OCI-LY7 (cell line): ENCODE results near the gene TRPV6. TPM values are rescaled to one million over a fixed set of nuclear protein-coding genes. Genes with fewer than 3 reads are reported as not detected.
A peak's percentile ranks its signal among the peaks of the same experiment; 100 is the strongest.

ENCODE experiments used
- BruUV-seq: library from RNA; stranded (reverse); fragments of 400-500 nt; replicated peaks from 2 replicates; lab custom pipeline; 2021; lab: Mats Ljungman, UMichigan
- CTCF ChIA-PET: fragments of 300-600 bp; sonication (Branson Sonifier 250); formaldehyde crosslinking; loops from one replicate; lab custom pipeline; 2022; ENCODE audit warnings: antibody characterized with exemption; ENCODE audit not compliant: unreplicated experiment; lab: Charles Lee
- POLR2A ChIA-PET: fragments of 300-600 bp; sonication (Branson Sonifier 250); formaldehyde crosslinking; loops from one replicate; lab custom pipeline; 2022; ENCODE audit warnings: antibody characterized with exemption; lab: Charles Lee
- DNase-seq: peaks from one replicate; pipeline ENCODE4 v3.0.0-alpha.2; 2015; ENCODE audit warnings: low spot score
- H2AFZ ChIP-seq: fragments of 200-600 bp; sonication (generic), shearing (Covaris generic); 2 replicates; pipeline ENCODE4 v1.6.1; 2014; ENCODE audit warnings: mild to moderate bottlenecking, antibody characterized with exemption, low read length, moderate library complexity
- H3K27ac ChIP-seq: fragments of 200-600 bp; sonication (generic); 2 replicates; pipeline ENCODE4 v1.5.1; 2014; ENCODE audit warnings: mixed run types, low read depth, mild to moderate bottlenecking, moderate library complexity, low read length, inconsistent platforms; ENCODE audit not compliant: poor library complexity, severe bottlenecking
- H3K36me3 ChIP-seq: fragments of 200-600 bp; sonication (generic); 2 replicates; pipeline ENCODE4 v1.6.1; 2014; ENCODE audit warnings: mild to moderate bottlenecking, antibody characterized with exemption, low read length, moderate library complexity, mixed read lengths; ENCODE audit not compliant: insufficient read depth
- H3K4me1 ChIP-seq: fragments of 200-600 bp; sonication (generic); 2 replicates; pipeline ENCODE4 v1.5.1; 2014; ENCODE audit warnings: mild to moderate bottlenecking, low read length; ENCODE audit not compliant: insufficient read depth, poor library complexity, severe bottlenecking
- H3K4me2 ChIP-seq: fragments of 200-600 bp; sonication (generic); 2 replicates; pipeline ENCODE4 v1.6.1; 2014; ENCODE audit warnings: mild to moderate bottlenecking, low read length
- H3K4me3 ChIP-seq: fragments of 200-600 bp; sonication (generic); 2 replicates; pipeline ENCODE4 v1.5.1; 2014; ENCODE audit warnings: mild to moderate bottlenecking, low read depth, low read length; ENCODE audit not compliant: poor library complexity, severe bottlenecking
- H3K79me2 ChIP-seq: fragments of 200-600 bp; sonication (generic); 2 replicates; pipeline ENCODE4 v1.6.1; 2016; ENCODE audit warnings: low read depth, mild to moderate bottlenecking, low read length, moderate library complexity, mixed read lengths; ENCODE audit not compliant: insufficient read depth
- H3K9me2 ChIP-seq: fragments of 200-600 bp; sonication (generic); 2 replicates; pipeline ENCODE4 v1.6.1; 2016; ENCODE audit warnings: mild to moderate bottlenecking, low read length, mixed read lengths; ENCODE audit not compliant: insufficient read depth
- H3K9me3 ChIP-seq: fragments of 200-600 bp; sonication (generic); 2 replicates; pipeline ENCODE4 v1.6.1; 2014; ENCODE audit warnings: mild to moderate bottlenecking, mixed run types, low read length, mixed read lengths
- H4K20me1 ChIP-seq: fragments of 200-600 bp; sonication (generic); 2 replicates; pipeline ENCODE4 v1.6.1; 2014; ENCODE audit warnings: mild to moderate bottlenecking, antibody characterized with exemption, low read length, moderate library complexity, mixed read lengths; ENCODE audit not compliant: insufficient read depth
- EZH2phosphoT487 ChIP-seq: fragments of 200-600 bp; sonication (generic); IDR thresholded peaks from 2 replicates; pipeline ENCODE4 v1.6.1; 2018; ENCODE audit warnings: low read depth, borderline replicate concordance, mild to moderate bottlenecking, mixed run types, antibody characterized with exemption, low read length, moderate library complexity, mixed read lengths
- intact Hi-C: fragments of 100-400 bp; cut with micrococcal nuclease; formaldehyde crosslinking; loops from one replicate; pipeline ENCODE4 v1.10.0; 2022; ENCODE audit not compliant: unreplicated experiment
- total RNA-seq, 2 experiments: library from RNA; depleted of rRNA in 1 of 2; stranded (reverse); fragments of >200 nt in 1 of 2; shearing (Covaris generic) in 1 of 2; gene quantifications; 2 replicates each; pipeline ENCODE4 v1.2.3, GENCODE V29; 2014 to 2022
- TF ChIP-seq, protein P1 (sequence below): fragments of 200-600 bp; sonication (generic); conservative IDR thresholded peaks from 2 replicates; pipeline ENCODE4 v1.5.1; 2014; ENCODE audit warnings: mild to moderate bottlenecking, antibody characterized with exemption, low read length, moderate library complexity, mixed read lengths

Gene TRPV6
- total RNA-seq, 2 experiments from 2014 or later: not detected

GRCh38 chr7:142853739-142854371 is 31.7 kb downstream of the TRPV6 start:
- no peaks in the 10 kb centered on the region for H3K36me3 ChIP-seq
- H3K4me2 ChIP-seq: peak overlapping the region; percentile 99
- H3K79me2 ChIP-seq: no peaks in the 10 kb centered on the region
- intact Hi-C loops: loop anchor here (1.0 to 5.0 kb wide), 3 partner anchors 149 to 361 kb away; no protein-coding TSS in a partner anchor
- H2AFZ ChIP-seq: peak overlapping the region; percentile 92
- H3K27ac ChIP-seq: no peak overlapping the region
- TF ChIP-seq EZH2phosphoT487: no peak
- TF ChIP-seq, protein P1, sequence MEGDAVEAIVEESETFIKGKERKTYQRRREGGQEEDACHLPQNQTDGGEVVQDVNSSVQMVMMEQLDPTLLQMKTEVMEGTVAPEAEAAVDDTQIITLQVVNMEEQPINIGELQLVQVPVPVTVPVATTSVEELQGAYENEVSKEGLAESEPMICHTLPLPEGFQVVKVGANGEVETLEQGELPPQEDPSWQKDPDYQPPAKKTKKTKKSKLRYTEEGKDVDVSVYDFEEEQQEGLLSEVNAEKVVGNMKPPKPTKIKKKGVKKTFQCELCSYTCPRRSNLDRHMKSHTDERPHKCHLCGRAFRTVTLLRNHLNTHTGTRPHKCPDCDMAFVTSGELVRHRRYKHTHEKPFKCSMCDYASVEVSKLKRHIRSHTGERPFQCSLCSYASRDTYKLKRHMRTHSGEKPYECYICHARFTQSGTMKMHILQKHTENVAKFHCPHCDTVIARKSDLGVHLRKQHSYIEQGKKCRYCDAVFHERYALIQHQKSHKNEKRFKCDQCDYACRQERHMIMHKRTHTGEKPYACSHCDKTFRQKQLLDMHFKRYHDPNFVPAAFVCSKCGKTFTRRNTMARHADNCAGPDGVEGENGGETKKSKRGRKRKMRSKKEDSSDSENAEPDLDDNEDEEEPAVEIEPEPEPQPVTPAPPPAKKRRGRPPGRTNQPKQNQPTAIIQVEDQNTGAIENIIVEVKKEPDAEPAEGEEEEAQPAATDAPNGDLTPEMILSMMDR: peak; percentile 90
- CTCF ChIA-PET: interaction anchor here (0.6 to 1.5 kb wide), 2 partner anchors 28 to 149 kb away, joined by 3 to 4 read pairs; no protein-coding TSS in a partner anchor
- no TSS peak for BruUV-seq
- no peaks in the 10 kb centered on the region for H3K9me2 ChIP-seq
- POLR2A ChIA-PET: no interaction called here
- H3K4me1 ChIP-seq: peaks cover 6% of the 10 kb centered on the region
- H3K4me3 ChIP-seq: peak overlapping the region; percentile 73
- DNase-seq: peak; percentile 80
- no peaks in the 10 kb centered on the region for H3K9me3 ChIP-seq
- no peaks in the 10 kb centered on the region for H4K20me1 ChIP-seq

DNA sequence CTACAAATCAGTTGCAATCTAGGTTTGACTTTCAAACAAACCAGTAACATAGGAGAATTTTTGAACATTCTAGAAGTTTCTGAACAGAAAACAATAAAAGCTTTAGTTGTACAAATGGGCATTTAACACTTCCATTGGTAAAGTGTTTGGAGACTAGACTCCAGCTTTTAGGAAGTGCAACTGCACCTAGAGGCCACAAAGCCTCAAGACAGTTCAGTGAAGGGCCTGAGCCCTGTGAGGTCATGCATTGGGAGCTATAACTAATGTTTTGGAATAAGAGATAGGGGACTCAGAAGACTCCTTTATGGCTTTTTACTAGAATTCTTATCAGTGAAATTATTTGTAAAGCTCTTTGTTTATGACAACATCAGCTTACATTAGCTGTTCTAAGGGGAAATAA is 33.6 kb downstream of the TRPV6 start:
- Histone ChIP-seq H3K27ac (no peak overlapping the region), H3K9me2 (no peaks in the 10 kb centered on the region), H3K4me1 (peaks cover 6% of the 10 kb centered on the region), H3K79me2 (no peaks in the 10 kb centered on the region), H3K4me2 (no peak overlapping the region), H3K36me3 (no peaks in the 10 kb centered on the region), H3K9me3 (no peaks in the 10 kb centered on the region), H4K20me1 (no peaks in the 10 kb centered on the region), H2AFZ (no peak overlapping the region), H3K4me3 (no peak overlapping the region)
- no peak for DNase-seq
- no TSS peak for BruUV-seq
- intact Hi-C loops: loop anchor here (5.0 kb wide), 1 partner anchor 220 kb away; no protein-coding TSS in a partner anchor
- TF ChIP-seq EZH2phosphoT487: no peak
- TF ChIP-seq, protein P1: no peak
- ChIA-PET POLR2A (interaction anchor here (1.3 kb wide), 1 partner anchor 30 kb away, joined by 5 read pairs; no protein-coding TSS in a partner anchor), CTCF (interaction anchor here (0.6 kb wide), 1 partner anchor 1558 kb away, joined by 3 read pairs; no protein-coding TSS in a partner anchor)

DNA sequence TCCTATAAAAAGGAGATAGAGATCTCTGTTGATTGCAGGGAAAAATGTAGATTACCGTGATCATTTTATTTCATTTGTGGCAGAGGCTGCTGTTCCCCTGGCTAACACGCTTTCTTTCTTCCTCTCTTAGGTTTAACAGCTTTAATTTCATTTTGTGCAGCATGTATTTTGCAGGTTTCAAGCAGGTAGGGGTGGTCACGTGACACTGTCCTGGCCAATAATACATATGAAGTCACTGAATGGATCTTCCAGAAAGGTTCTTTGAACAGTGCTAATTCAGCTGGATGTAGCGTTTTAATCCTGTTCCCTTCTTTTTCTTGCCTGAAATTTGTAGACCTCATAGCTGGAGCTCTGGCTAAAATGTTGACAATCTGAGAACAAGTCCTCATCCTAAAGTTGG is 34.3 kb downstream of the TRPV6 start:
- POLR2A ChIA-PET: interaction anchor here (1.3 kb wide), 1 partner anchor 29 kb away, joined by 5 read pairs; no protein-coding TSS in a partner anchor
- CTCF ChIA-PET: no interaction called here
- Histone ChIP-seq H3K4me3 (no peak overlapping the region), H4K20me1 (no peaks in the 10 kb centered on the region), H3K79me2 (no peaks in the 10 kb centered on the region), H3K9me3 (no peaks in the 10 kb centered on the region), H3K9me2 (no peaks in the 10 kb centered on the region), H2AFZ (no peak overlapping the region), H3K4me2 (no peak overlapping the region), H3K27ac (no peak overlapping the region), H3K4me1 (peaks cover 6% of the 10 kb centered on the region), H3K36me3 (no peaks in the 10 kb centered on the region)
- TF ChIP-seq, protein P1: no peak
- TF ChIP-seq EZH2phosphoT487: no peak
- intact Hi-C loops: loop anchor here (5.0 kb wide), 1 partner anchor 219 kb away; no protein-coding TSS in a partner anchor
- no peak for DNase-seq
- no TSS peak for BruUV-seq
